DMS53 (cell line): Measurements from ENCODE around the gene RAB22A.

Experiments used
- DNase-seq: peaks from one replicate; lab custom pipeline; 2025; lab: John Stamatoyannopoulos, UW

RAB22A gene

DNA sequence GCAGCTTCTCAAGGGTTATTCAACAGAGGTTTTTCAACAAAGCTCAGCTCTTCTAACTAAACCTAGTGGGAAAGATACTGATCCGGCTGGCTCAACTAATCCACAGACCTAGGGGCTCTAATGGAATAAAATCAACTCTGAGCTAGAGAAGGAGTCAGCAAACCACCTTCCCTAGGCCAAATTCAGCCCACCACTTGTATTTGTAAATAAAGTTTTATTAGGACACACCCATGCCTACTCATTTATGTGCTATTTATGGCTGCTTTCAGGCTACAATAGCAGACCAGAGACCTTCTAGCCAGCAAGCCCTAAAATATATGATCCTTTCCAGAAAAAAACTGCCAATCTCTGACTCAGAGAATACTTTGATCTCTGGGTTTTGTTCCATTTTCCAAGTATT is 6.0 kb upstream of the RAB22A start:
- DNase-seq: no peak

DNA sequence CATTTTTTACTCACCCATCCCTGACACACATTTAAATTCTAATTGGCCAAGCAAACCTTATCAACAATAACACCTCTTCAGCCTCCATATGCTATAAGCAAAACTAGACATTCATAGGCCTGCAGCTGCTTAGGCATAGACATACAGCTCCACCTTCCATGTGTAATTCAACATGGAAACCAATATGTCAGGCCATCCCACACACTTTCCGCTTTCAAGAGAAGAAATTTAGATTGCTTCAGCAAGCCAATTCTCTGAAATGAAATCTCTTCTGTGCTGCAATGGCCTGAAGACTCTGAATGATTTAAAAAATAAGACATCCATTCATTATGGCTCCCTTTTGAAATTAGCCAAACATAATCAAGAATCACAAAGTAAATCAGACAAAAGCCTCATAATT is 4.5 kb upstream of the RAB22A start:
- DNase-seq: no peak

DNA sequence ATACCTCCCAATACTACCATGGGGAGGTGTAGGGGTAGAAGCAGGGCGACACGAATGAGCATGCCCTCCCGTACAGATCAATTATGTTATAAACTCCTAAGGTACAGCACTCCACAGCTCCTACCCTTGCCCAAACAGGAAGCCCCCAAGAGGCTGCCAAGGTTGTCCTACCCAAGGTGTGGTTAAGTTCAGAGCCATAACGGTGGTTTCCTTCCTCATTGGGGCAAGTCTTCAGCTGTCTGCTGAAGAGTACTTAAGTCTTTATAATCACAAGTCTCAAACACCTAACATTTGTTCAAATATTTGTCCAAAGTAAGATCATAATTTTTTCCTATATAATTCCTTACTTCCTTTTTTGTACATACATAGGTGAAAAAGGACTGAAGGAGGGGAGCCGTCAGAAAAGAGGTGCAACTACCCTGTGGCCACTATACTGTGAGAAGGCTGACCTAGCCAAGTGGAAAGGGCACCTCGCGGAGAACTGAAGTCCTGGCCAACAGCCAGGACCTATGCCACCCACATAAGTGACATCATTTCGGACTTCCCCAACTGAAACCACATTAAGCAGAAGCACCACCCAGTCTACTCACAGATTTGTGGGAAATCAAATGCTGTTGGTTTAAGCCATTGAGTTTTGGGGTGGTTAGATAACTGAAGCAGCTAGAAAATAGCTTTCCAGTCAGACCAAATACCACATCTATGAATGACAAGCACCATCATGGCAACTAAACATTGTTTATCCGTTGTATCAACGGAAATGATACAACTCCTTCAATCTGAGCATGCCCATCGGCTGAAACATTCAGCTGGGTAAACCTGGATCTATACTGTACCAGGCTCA is 2.9 kb upstream of the RAB22A start:
- DNase-seq: peak; percentile 73

DNA sequence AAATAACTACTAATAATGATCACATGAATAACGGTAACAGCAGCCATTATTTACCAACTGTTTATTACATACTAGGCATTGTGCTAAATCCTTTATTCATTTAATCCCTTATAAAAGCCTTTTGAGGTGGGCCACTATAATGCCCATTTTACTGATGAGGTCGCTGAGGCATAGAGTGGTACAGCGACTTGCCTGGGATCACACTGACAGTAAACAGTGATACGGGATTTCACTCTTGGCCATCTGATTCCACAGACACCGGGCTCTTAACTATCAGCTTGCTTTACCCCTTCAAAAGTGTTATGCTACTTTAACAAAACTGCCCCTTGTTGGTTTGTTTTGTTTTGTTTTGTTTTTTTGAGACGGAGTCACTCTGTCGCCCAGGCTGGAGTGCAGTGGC is 2.2 kb upstream of the RAB22A start:
- DNase-seq: no peak

DNA sequence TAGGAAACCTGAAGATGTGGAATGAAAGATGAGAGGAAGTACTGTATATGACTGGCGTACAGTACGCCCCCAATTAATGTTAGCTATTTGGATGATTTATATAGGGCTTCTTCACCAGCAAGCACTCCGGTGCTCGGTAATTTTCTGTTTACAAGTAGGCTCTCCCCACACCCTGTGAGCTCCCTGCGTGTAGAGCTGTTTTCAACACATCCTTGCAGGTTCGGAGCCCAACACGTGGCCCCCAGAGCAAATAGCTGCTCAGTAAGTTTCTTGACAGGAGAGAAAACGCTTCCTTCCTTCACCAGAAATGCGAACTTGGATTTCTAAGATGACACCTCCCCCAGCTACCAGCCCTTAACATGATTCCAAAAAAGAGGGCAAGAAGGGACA is 1.2 kb upstream of the RAB22A start:
- no peak for DNase-seq

DNA sequence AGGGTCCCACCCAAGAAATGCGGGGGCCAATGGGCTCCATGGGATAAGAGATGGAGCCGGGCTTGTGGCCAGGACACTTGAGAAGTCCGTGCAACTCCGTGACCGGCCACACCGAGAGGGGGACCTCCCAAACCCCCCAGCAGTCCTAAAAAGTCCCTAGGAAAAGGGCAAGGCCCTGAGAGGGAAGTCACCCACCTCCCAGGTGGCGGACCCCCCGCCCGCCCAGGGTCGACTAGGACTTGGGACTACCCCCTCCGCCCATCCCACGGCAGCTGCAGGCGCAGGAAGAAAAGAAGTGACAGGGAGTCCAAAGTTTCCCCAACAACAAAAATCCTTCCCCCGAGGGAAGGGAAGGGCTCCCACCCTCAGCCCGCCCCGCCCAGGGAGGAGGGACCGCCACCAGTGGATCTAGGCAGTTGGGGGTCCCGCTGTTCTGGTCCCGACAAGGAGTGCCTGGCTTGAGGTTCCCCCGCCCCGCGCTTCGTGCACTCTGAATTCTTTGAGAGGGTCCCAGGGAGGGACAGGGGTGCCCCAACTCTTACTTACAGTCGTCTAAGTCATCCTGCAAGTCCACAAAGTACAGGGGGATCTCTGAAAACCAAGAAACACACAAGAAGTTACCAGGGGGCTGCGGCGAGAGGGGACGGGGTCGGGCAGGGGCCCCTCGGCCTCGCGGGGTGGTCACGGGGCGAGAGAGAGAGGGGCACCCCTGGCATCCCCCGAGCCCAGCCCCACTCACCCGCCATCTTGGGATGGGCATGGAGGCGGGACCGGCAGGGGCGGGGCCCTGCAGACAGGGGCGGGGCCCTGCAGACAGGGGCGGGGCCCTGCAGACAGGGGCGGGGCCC is 611 bp upstream of the RAB22A start:
- DNase-seq: peak; percentile 61

DNA sequence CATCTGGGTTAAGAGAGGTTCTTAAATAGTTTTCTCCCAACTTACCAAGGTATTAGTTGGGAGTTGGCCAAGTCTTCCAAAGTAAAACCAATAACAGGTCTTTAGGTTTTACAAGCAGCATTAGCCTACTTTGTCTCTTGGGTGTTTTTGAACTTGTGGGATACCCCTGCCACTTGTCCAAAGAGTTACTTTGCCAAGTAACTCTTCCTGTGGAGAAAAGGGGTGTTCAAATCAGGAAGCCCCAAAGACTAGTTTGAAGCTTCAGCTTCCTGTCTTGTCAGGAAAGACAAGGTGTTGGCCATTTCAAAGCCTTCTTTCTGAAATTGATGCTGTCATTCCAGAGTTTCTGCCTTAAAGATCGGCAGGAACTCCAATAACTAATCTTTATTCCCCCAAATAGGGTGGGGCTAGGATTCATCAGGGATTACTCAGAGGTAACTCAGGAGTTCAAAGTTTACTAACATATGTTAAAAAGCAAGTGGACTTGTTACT is 822 bp downstream of the RAB22A start:
- peak; percentile 36 for DNase-seq

DNA sequence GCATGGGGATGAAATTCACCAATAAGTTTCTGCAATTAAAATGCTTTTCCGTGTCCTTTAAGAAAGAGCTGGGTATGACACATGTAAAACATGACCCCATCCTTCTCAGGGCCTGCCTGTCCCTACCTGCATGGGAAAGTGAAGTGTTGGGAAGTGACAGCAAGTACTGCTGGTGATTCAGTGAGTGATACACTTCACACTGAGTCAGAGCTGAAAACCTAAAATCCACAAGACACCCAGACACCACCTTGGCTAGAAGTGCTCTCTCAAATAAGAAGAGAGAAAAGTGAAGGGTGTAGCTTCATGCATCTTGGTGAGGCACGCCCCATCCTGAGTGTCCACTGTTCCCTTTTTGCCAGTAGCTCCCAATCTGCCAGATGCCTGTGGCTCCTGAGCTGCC is 3.3 kb downstream of the RAB22A start:
- DNase-seq: no peak

DNA sequence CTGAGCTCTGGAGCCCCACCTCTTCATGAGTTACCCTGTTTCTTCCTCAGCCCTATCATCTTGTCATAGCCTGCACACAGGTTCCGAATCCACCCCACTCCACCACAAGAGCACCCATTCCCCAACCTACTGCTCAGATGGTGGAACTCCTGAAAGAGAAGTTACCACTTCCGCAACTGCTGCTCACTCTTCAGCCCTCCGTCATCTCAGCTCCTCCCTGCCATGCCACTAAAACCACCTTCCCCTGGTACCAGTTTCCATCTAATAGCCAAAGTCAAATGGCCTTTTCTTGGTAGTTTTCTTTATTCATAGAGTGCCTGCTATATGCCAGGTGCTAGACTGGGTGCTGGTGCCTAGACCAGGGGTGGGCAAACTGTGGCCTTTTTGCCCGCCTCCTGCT is 3.9 kb downstream of the RAB22A start:
- no peak for DNase-seq

DNA sequence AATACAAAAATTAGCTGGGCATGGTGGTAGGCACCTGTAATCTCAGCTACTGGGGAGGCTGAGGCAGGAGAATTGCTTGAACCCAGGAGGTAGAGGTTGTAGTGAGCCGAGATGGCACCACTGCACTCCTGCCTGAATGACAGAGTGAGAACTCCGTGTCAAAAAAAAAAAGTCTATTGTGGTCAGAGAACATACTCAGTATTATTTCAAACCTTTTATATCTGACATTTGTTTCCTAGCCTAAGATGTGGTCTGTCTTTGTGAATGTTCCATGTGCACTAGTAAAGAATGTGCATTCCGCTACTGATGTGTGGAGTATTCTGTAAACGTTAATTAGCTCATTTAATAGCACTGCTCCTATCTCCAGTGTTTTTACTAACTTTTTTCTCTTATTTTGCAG is 11.7 kb downstream of the RAB22A start:
- no peak for DNase-seq

DNA sequence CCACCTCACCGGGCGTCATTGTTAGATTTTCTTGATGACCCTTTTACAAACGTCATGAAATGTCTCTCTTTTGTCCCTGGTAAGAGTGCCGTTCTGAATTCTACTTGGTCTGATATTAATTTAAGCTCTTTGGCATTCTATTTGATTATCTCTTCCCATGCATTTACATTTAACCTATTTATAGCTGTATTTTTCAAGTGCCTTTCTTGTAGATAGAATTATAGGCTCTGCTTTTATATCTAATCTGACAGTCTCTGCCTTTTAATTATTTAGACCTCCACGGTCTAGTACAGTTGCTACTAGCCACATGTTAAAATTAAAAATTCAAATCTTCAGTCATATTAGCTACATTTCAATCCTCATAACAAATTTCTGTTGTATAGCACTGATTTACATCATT is 12.6 kb downstream of the RAB22A start:
- DNase-seq: no peak

DNA sequence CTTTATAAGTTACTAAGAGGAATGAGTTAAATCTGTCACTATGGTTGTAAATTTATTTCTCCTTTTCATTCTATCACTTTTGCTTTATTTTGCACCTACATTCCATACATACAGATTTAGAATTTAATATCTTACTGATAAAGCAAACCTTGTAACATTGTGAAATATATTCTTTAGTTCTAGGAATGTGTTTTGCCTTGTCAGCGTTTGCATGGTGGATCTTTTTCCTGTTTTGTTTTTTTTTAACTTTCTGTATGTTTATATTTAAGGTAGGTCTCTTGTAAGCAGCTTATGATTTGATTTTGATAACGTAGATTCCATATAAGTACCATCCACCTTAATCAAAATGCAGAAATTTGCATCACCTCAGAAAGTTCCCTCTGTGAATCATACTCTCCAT is 16.4 kb downstream of the RAB22A start:
- no peak for DNase-seq

DNA sequence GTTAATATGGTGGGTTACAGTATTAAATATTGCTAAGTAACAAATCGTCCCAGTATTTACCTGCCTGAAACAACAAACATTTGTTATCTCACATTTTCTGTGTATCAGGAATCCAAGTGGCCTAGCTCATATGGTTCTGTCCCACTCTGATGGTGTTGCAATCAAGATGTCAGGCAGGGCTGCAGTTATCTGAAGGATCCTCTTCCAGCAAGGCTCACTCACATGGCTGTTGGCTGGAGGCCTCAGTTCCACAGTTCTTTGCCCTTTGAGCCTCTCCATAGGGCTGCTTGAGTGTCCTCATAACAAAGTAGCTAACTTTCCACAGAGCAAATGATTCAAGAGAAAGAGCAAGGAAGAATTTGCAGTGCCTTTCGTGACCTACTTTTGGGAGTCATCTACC is 17.7 kb downstream of the RAB22A start:
- no peak for DNase-seq

DNA sequence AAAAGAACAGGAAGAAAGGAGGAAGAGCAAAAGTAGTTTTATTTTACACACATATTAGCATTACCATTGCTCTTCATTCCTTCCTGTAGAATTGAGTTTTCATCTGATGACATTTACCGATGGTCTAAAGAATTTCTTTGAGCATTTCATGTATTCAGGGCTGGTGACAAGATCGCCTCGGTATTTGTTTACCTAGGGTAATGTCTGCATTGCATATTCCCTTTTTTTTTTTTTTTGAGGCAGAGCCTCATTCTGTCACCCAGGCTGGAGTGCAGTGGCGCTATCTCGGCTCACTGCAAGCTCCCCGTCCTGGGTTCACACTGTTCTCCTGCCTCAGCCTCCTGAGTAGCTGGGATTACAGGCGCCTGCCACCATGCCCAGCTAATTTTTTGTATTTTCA is 19.3 kb downstream of the RAB22A start:
- no peak for DNase-seq

DNA sequence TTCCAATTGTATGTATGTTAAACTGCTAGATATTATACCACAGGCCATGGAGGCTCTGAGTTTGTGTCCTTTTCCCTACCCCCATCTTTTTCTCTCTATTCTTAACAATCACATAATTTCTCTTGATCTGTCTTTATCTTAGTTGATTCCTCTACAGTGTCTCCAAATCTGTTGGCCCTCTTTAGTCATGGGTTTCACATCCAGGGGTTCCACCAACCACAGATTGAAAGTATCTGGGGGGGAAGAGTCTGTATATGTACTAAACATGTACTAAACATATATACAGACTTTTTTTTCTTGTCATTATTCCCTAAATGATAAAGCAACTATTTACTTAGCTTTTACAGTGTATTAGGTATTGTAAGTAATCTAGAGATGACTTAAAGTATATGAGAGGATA is 20.2 kb downstream of the RAB22A start:
- DNase-seq: no peak

DNA sequence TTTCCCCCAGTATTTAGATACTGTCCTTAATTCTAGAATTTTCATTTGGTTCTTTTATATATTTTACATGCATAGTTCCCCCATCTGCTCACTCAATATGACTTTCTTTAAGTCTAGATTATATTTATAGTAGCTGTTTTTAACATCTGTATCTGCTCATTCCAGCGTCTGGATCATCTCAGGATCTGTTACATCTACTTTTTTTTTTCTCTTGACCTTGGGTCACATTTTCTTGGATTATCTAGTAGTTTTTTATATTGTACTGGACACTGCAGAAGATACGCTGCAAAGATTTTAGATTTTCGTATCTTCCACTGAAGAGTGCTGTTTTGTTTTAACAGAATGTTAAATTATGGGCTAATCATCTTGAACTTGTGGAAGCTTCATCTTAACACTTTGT is 20.7 kb downstream of the RAB22A start:
- DNase-seq: no peak

DNA sequence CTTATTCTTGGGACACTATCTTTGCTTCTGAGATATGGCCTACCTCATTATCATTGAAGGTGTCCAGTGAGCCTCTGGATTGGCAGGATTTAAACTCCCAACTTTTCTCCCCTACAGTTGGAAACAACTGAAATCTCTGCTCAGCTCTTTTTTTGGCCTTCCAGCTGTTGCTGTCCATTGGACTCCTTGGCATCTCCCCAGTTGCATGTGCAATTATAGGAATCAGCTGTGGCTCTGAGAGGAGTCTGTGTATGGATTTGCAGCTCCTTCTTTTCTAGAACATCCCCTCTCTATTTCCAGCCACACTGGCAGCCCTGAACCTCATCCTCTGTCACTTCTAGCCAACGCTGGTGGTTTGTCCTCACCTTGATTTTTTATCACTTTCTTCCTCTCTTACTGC is 21.2 kb downstream of the RAB22A start:
- DNase-seq: no peak

DNA sequence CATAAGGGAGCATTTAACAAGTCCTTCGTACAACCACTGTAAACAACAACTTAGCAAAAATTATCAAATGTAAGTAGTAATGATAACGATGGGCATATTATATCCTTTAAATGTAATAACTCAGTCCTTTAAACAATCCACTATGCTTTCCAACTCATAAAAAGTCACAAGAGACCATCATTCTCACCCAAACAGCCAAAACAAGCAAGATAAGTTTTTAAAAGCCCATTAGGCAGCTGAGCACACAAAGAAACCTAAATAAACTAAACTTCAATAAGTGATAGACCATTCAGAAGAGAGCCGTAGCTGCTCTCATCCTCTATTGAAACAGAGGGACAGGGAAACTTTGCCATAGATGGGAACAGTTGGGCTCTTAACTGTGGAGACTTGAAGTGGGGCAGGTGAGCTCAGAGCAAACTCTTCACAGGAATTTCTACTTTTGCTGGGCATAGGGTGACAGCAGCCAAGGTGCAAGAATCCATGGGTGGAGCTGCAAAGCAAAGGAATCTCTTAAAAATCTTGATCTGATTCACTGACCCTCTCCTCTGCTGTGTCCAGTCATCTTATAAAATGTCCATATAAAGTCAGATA is 22.5 kb downstream of the RAB22A start:
- DNase-seq: peak; percentile 22

DNA sequence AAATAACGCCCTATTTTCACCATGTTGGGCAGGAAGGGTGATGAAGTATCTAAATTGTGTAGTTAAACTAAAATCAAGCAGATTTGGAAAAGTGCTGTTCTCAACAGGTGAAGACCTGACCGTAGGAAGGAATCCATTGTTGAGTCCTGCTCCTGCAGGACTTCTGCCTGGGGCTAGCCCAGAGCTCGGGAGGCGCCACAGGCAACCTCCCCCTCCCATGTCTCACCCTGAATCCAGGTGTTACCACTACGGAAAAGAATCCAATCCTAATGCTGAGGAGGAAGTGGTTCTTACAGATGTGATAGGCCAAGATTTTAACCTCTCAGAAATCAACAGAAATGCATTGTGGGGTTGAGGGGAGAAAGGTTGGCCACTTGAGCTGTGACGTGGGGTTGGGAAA is 30.2 kb downstream of the RAB22A start:
- DNase-seq: no peak

DNA sequence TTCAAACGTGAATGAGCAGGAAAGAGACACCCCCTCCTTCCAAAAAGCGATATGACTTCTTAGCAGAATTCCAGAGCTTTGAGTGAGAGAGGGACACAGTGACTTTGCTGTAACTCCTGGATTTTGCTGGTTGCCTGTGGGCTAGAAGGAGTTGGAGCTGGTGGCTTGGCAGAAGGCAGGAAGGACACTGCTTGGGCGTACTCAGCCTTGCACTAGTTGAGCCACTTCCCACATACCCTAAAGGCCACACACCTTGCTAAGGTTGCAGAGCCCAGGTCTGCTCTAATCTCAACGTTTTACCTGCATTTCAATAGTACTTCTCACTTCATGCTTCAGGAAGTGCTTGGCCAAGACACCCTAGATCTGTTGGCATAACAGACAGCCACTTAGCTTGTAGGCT is 30.6 kb downstream of the RAB22A start:
- DNase-seq: no peak

DNA sequence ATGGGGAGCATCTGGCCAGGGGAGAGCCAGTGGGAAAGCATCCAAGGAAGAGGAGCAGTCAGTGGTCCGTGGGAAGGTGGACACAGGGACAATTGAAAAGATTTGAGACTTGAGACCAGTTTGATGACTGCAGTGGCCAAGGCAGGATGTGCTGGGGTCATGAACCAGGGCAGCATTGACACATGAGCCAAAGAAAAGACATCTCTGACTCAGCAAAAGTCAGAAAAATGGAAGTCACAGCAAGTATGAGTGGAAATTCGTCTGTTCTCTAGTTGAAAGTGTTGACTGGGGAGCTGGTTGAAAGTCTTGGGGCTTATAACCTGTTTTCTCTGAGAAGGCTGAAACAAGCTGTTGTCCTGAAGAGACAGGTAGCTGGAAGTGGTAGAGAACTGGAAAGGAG is 31.3 kb downstream of the RAB22A start:
- DNase-seq: no peak

DNA sequence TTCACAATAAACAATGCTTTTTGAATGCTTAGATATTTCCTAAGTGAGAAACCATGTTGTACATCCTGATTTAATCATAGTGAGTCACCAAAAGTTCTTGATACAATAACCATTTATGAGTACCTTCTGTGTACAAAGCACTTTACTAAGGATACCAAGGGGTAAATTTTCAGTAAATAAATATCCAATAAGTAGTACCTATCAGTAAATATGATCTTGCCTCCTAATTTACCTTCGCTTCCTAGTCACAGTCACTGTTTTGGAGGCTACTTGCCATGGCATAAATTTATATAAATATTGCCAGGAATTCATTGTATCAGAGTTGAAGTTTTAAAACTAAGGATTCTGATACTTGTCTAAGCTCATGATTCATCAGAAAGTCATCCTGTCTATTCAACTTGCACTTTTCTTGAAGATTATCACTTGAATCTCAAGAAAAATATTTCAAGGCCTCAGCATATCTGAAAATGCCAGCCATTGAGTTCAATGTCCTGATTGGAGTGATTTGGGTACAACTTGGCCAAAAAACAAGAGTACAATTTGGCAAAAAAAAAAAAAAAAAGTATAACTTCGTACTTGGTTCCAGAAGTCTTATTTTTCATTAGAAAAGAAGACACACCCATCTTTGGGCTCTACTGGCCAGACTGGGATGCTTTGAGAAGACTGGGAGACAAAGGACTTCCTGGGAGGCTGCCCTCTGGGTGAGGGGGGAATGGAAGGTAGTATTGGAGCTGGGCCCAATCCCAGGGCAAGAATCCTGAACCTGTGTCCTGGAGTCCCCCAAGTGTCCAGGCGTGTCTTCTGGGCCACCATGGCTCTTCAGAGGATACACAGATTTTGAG is 32.8 kb downstream of the RAB22A start:
- DNase-seq: no peak
